ENCODE measurements around the gene MPPED2. TPM values are rescaled to one million over a fixed set of nuclear protein-coding genes. Genes with fewer than 3 reads are reported as not detected.

The MPPED2 gene
- total and polyA plus RNA-seq, 12 donors = 2.2 to 15.1 (median 10.4) TPM

DNA sequence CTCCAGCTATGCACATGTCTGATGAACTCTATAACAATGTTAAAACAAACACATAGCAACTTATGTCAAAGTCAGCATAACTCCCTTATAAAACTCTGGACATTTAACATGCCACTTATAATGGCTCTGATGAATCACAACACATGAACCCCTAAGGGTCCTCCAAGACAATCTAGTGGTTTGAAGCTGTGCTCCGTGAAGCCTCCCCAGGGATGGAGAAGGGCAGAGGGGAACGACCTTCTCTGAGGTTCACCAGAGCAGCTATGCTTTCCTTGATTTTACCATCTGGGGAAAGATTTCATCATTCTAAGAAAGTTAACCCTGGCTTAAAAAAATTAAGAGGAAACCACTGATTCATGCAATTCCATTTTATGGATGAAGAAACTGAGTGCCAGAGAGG lies 84.4 kb downstream of the MPPED2 start:
- no peaks in the 10 kb centered on the region for H3K9me3 ChIP-seq
- H3K36me3 ChIP-seq = no peaks in the 10 kb centered on the region
- intact Hi-C loops (cut with DNase I) = no loop called here
- peak overlapping the region in 1 of 10 donors; percentile 48 for H3K27ac ChIP-seq
- ATAC-seq = peak in 1 of 8 donors; percentile 64
- 82 to 84% methylated on average over 2 of the region's 2 CpGs for WGBS, 2 donors
- TF ChIP-seq, protein P1, sequence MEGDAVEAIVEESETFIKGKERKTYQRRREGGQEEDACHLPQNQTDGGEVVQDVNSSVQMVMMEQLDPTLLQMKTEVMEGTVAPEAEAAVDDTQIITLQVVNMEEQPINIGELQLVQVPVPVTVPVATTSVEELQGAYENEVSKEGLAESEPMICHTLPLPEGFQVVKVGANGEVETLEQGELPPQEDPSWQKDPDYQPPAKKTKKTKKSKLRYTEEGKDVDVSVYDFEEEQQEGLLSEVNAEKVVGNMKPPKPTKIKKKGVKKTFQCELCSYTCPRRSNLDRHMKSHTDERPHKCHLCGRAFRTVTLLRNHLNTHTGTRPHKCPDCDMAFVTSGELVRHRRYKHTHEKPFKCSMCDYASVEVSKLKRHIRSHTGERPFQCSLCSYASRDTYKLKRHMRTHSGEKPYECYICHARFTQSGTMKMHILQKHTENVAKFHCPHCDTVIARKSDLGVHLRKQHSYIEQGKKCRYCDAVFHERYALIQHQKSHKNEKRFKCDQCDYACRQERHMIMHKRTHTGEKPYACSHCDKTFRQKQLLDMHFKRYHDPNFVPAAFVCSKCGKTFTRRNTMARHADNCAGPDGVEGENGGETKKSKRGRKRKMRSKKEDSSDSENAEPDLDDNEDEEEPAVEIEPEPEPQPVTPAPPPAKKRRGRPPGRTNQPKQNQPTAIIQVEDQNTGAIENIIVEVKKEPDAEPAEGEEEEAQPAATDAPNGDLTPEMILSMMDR (IDR thresholded peaks at IDR 0.05) = no peak
- peaks cover 0 to 30% (median 15%) of the 10 kb centered on the region in 9 donors for H3K4me1 ChIP-seq
- no peaks in the 10 kb centered on the region for H3K27me3 ChIP-seq
- no peak overlapping the region for H3K4me3 ChIP-seq
- DNase-seq = peak in 1 of 2 donors; percentile 31

DNA sequence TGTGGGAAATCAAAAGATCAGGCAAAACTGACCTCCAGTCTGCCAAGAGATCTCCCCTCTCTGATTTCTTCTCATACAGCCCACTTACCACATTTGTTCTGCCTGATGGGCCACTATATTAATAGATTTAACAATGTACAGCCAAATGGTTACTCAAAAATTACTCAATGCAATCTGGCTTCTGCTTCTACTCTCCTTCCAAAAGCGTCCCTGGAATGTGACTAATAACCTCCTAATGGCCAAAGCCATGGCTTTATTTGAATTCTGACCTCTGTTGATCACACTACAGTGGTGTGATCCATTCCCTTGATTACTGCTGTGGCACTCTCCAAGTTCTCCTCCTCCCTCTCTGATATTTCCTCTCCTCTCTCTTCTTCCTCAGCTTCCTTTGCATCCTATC lies 86.2 kb downstream of the MPPED2 start:
- intact Hi-C loops (cut with DNase I) = no loop called here
- DNase-seq (no peak), ATAC-seq (peak in 1 of 8 donors; percentile 29)
- H3K4me1 ChIP-seq = peaks cover 0 to 35% (median 17%) of the 10 kb centered on the region in 9 donors
- no peaks in the 10 kb centered on the region for H3K9me3 ChIP-seq
- H3K27ac ChIP-seq = no peak overlapping the region
- 75 to 81% methylated on average over 1 of the region's 1 CpG for WGBS, 2 donors
- no peak overlapping the region for H3K4me3 ChIP-seq
- no peaks in the 10 kb centered on the region for H3K36me3 ChIP-seq
- H3K27me3 ChIP-seq = no peaks in the 10 kb centered on the region
- TF ChIP-seq, protein P1 (IDR thresholded peaks at IDR 0.05) = no peak

DNA sequence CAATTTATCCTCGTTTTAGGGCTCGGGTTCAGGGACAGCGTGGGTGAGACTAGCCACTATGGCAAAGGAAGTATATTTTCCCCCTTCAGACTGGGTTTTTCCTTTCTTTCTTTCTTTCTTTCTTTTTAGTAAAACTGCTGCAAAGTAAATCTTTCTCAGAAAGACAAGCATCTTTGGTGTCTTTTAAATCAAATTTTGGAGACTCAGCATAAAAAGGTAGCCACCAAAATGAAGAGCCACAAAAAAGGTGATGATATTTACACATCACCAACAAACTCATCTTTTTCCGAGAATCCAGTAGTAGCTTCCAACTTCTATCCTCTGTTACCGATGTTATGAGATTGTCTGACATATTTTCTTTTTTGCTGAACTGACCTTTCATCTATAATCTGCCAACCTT lies 88.6 kb downstream of the MPPED2 start:
- no peaks in the 10 kb centered on the region for H3K27me3 ChIP-seq
- H3K4me3 ChIP-seq = no peak overlapping the region
- intact Hi-C loops (cut with DNase I) = no loop called here
- H3K4me1 ChIP-seq = peaks cover 0 to 29% (median 14%) of the 10 kb centered on the region in 9 donors
- DNase-seq (no peak), ATAC-seq (no peak)
- 93 to 96% methylated on average over 5 of the region's 5 CpGs for whole genome bisulfite sequencing, 2 donors
- TF ChIP-seq, protein P1 (IDR thresholded peaks at IDR 0.05) = no peak
- H3K9me3 ChIP-seq = no peaks in the 10 kb centered on the region
- no peaks in the 10 kb centered on the region for H3K36me3 ChIP-seq
- H3K27ac ChIP-seq = no peak overlapping the region

DNA sequence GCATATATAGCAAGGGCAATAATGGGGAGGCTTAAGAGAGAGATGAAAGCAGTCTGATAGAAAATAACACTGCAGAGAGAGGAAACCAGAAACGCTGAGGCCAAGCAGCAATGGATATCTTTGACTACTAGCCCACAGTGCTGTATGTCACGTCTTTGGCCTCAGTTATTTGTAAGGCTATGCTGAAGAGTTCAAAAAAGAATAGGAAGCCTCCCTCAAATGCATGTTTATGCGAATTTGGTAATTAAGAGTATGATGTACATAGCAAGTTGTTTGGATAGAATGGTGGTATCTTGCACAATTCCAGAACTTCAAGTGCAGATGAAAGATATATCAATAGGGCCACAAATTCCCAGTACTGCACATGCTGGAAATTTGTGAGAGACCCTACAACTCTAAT lies 89.2 kb downstream of the MPPED2 start:
- Histone ChIP-seq H3K36me3 (no peaks in the 10 kb centered on the region), H3K4me1 (peaks cover 0 to 29% (median 12%) of the 10 kb centered on the region in 9 donors), H3K27me3 (no peaks in the 10 kb centered on the region), H3K9me3 (no peaks in the 10 kb centered on the region), H3K27ac (no peak overlapping the region), H3K4me3 (no peak overlapping the region)
- DNase-seq = no peak
- 96 to 97% methylated on average over 3 of the region's 3 CpGs for WGBS, 2 donors
- TF ChIP-seq, protein P1 (IDR thresholded peaks at IDR 0.05) = no peak
- intact Hi-C loops (cut with DNase I) = no loop called here
- ATAC-seq = no peak

Measured in heart right ventricle (tissue), 16 donors.